Astrocyte of the cerebellum (primary cell): Measurements from ENCODE around the gene ADGRG7.

Experiments used
- DNase-seq: peaks from one replicate; pipeline ENCODE4 v3.0.0-alpha.2; 2011; ENCODE audit warnings: low read depth
- H3K4me3 ChIP-seq: 2 replicates; pipeline ENCODE4 v1.5.1; 2011; ENCODE audit warnings: mild to moderate bottlenecking, low read depth, low read length, moderate library complexity
- in situ Hi-C: cut with HindIII; loops from 2 replicates; pipeline ENCODE4 v1.10.0; 2017; ENCODE audit warnings: low sequenced_read_pairs
- TF ChIP-seq, protein P1 (sequence below): IDR thresholded peaks from 2 replicates; pipeline ENCODE4 v1.5.1; 2012; ENCODE audit warnings: low read length, low read depth, moderate library complexity, mild to moderate bottlenecking; ENCODE audit errors: missing control alignments

The ADGRG7 gene

DNA sequence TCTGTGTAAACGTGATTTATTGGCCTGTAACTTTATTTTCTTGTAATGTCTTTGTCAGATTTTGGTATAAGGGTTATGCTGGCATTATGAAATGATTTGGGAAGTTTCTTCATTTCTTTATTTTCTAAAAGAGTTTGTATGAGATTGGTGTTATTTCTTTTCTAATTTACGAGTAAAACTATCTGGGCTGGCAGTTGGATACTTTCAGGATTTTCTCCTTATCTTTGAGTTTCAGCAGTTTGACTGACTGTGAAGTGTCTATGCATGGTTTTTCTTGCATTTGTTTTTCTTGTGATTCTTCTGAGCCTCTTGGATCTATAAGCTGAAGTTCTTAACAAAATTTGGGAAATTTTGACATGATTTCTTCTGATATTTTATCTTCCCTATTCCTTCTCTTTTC, 18.1 kb downstream of the ADGRG7 start:
- TF ChIP-seq, protein P1, sequence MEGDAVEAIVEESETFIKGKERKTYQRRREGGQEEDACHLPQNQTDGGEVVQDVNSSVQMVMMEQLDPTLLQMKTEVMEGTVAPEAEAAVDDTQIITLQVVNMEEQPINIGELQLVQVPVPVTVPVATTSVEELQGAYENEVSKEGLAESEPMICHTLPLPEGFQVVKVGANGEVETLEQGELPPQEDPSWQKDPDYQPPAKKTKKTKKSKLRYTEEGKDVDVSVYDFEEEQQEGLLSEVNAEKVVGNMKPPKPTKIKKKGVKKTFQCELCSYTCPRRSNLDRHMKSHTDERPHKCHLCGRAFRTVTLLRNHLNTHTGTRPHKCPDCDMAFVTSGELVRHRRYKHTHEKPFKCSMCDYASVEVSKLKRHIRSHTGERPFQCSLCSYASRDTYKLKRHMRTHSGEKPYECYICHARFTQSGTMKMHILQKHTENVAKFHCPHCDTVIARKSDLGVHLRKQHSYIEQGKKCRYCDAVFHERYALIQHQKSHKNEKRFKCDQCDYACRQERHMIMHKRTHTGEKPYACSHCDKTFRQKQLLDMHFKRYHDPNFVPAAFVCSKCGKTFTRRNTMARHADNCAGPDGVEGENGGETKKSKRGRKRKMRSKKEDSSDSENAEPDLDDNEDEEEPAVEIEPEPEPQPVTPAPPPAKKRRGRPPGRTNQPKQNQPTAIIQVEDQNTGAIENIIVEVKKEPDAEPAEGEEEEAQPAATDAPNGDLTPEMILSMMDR: no peak
- no peak for DNase-seq
- in situ Hi-C loops: no loop called here
- no peak overlapping the region for H3K4me3 ChIP-seq

DNA sequence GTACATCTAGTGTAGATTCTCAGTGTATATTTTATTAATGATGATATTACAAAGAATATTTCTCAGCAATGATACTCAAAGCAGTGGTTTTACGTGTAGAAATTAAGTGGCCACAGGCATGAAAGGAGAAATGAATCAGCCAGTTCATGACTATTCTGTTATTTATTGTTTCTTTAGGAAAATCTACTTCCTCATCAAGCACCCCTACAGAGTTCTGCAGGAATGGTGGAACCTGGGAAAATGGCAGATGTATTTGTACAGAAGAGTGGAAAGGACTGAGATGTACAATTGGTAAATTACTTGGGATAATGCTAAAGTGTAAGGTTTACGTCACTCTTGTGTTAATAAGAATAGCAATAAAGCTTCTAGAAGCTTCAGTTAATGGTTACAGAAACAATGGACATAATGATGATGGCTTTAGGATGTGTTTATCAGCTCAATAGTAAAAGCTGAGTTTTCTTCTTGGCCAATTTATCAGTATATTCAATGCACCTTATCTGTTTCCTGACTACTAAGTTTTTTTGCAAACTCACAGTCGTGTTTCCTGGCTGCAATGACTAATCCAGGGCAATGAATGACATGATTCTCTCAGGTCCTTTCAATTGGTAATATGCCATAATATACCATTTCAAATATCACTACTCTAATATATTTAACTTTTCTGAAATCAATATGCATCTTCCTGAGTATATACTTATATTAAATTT, 20.2 kb downstream of the ADGRG7 start:
- no peak for DNase-seq
- no peak overlapping the region for H3K4me3 ChIP-seq
- TF ChIP-seq, protein P1: no peak
- in situ Hi-C loops: no loop called here

DNA sequence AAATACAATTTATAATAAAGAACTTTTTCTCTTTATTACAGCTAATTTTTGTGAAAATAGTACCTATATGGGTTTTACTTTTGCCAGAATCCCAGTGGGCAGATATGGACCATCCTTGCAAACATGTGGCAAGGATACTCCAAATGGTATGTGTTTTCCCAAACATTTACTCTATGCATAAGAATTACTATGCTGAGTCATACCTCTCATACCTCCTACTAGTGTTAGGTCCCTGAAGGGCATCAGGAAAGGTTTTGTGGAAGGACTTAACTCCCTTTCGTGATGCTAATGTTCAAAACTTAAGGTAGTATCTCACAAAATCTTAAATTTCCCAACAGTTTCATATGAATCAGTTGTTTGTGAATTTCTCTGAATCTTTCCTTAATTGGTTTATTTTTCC, 21.3 kb downstream of the ADGRG7 start:
- no peak overlapping the region for H3K4me3 ChIP-seq
- TF ChIP-seq, protein P1: no peak
- no peak for DNase-seq
- in situ Hi-C loops: no loop called here

GRCh38 chr3:100631236-100631635, 21.8 kb downstream of the ADGRG7 start:
- no peak for DNase-seq
- TF ChIP-seq, protein P1: no peak
- H3K4me3 ChIP-seq: no peak overlapping the region
- in situ Hi-C loops: no loop called here

DNA sequence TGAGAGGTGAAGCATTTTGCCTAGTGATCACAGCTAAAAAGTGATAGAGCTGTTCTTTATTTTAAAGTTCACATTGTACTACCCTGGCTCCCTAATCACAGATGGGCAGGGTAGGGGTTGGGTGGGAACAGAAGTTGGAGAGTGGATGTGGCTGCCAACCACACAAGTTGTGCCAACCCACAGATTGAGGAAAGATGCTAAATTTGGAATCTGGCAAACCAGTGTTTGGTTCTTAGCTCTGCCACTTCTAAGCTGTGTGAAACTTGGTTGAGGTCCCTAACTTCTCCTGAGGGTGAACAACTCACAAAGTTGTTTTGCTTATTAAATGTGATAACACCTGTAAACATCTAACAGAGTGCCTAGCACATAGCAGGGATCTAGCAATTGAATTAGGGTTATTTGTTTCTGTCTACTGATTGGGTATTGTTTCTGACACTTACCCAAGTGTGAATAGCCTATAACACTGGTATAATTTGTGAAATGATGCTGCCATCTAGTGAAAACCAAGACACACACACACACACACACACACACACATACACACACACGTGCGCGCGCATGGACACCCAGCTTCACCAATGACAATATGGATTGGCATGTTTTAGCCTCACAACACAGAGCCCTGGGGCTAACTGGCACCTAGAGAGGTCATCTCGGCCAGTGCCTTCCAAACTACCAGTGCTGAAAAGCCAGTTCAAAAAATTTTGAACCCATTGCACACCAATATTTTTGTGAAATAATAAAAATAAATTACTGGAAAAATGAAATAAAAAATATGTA, 25.3 kb downstream of the ADGRG7 start:
- DNase-seq: no peak
- in situ Hi-C loops: no loop called here
- H3K4me3 ChIP-seq: no peak overlapping the region
- TF ChIP-seq, protein P1: no peak

DNA sequence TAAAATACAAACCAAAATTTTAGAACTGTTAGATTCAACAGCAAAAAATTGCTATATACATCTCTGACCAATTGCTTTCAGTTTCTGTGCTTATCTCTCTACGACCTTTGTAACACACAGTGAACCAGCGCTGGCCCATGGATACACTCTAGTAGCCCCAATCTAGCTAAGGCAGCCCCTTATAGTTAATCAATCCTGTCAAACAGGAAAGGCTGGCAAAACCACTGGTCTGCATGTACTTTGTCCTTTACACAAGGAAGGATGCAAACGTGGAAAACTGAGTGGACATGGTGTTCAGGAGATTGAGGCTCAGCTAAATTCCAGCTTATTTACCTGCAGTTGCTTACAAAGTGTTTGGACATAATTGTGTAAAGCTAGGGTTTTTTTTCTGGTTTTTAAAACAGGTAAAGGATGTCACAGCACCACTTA, 25.9 kb downstream of the ADGRG7 start:
- DNase-seq: no peak
- TF ChIP-seq, protein P1: no peak
- no peak overlapping the region for H3K4me3 ChIP-seq
- in situ Hi-C loops: no loop called here
